OCI-LY3 (cell line): ENCODE data around the gene LRFN5.

Experiments
- CTCF ChIP-seq: fragments of 200-600, 300-600 bp; sonication (generic); IDR thresholded peaks from 2 replicates; pipeline ENCODE4 v1.5.1; 2014; ENCODE audit warnings: antibody characterized with exemption, low read length, low read depth
- EZH2phosphoT487 ChIP-seq: fragments of 200-600 bp; shearing (Covaris generic); IDR thresholded peaks from 2 replicates; pipeline ENCODE4 v1.6.1; 2018; ENCODE audit warnings: antibody characterized with exemption, mixed run types, low read depth

- TF ChIP-seq CTCF, result no peak
- TF ChIP-seq EZH2phosphoT487, result no peak
These were observed 343.9 kb downstream of the LRFN5 start for GRCh38 chr14:41950428-41951151.
